GM18951 (cell line): ENCODE measurements around the gene ZNF37A.
"Not testable (repeated sequence)": the region's sequence is repeated elsewhere in the genome, so short reads cannot be mapped to it uniquely, and the experiment has no call there.

Experiments used
- POLR2A ChIP-seq: IDR thresholded peaks from 4 replicates; pipeline ENCODE4 v1.6.1; 2011; ENCODE audit warnings: mild to moderate bottlenecking; ENCODE audit not compliant: insufficient read length, insufficient read depth; ENCODE audit errors: extremely low read depth
- in situ Hi-C: fragments of 300-500 bp; cut with MboI; formaldehyde crosslinking; loops from one replicate; pipeline ENCODE4 v1.12.0; 2022; ENCODE audit warnings: low sequenced_read_pairs, mixed read lengths, inconsistent platforms; ENCODE audit not compliant: unreplicated experiment

Gene ZNF37A

DNA sequence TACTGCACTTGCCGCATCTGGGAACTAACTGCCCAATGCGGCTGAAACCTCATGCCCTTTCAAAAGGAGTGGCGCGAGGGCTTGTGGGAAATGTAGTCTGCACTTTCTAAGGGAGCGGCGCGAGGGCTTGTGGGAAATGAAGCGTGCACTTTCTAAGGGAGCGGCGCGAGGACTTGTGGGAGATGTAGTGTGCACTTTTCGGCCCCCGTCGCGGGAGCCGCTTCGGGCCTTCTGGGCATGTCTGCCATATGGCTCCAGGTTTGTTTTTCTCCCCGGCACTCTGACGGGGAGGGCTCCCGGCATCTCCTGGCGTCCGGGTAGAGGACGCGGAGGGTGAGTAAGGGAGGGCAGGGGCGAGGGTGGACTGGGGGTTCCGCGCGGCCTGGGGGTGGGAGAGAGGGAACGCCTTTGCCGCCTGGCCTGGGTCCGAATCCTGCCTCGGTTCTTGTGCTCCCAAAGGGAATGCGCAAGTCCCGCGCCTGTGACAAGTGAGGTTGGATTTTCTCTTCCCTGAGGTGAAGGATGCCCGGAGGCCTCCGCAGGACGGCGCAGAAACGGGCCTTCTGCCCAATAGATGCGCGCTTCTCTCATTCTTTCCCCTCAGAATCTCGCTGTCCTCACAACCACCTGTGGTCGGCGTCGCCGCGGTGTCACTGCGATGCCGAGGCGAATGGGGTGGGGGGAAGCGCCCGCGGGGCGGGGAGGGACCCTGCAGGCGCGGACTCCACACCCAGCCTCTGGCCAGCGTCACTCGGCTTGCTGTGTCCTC is at the start of gene ZNF37A:
ZNF37A (plus strand) TSS at position 180 of the 769 bp plus-strand sequence. CDS start 2,281 bp downstream, outside the sequence.
- in situ Hi-C loops, result no loop called here
- TF ChIP-seq POLR2A, result peak; percentile 67

DNA sequence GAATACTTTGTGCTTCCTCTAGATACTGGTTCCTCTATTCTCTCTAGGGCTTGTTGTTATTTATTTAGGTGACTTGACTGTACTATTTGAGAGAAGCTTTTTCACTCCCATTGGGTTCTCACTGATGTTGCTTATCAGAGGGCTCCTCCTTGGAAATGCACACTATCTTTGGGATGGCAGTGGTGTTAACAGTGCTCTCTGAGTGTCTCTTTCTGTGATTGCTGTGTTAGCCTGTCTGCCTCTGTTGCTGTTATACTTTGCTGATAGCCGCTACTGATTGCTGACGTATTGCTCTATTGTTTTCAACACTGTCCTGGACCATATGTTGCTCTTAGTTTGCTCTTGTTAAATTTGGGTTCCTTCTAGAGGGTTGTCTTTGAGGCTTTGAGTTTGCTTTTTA is 49.0 kb upstream of the ZNF37A start:
- in situ Hi-C loops, result no loop called here
- TF ChIP-seq POLR2A, result no peak

DNA sequence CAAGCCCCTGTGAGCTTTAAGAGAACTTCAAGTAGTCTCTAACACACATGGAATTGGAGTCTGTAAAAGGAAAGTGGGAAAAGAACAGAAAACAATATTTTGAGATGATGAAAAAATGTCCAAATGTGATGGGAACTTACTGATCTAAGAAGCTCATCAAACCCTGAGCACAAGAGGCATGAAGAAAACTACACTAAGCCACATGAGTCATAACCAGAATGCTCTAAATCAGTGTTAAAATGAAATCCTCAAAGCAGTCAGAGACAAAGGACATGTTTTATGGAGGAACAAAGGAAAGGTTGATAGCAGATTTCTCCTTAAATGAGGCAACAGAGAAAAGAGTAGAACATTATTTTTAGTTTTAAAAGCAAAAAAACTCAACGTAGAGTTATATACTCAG is 46.5 kb upstream of the ZNF37A start:
- no peak for TF ChIP-seq POLR2A
- in situ Hi-C loops, result no loop called here

DNA sequence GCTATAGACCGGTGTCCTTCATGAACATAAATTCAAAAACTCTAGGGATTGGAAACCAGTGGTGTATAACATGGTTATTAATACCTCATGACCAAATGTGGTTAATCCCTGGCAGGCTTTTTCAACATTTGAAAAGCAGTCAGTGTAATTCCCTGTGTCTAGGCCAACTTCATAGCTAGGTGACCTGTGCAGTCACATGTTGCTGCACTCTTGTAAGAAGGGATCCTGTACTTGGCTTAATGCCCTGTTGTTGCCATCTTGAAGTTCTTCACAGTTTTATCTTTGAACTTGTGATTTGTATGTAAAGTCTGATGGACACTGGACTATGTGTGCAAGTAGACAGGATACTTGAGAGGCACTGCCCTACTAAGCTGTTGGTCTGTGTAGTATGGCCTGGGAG is 43.9 kb upstream of the ZNF37A start:
- in situ Hi-C loops, result no loop called here

DNA sequence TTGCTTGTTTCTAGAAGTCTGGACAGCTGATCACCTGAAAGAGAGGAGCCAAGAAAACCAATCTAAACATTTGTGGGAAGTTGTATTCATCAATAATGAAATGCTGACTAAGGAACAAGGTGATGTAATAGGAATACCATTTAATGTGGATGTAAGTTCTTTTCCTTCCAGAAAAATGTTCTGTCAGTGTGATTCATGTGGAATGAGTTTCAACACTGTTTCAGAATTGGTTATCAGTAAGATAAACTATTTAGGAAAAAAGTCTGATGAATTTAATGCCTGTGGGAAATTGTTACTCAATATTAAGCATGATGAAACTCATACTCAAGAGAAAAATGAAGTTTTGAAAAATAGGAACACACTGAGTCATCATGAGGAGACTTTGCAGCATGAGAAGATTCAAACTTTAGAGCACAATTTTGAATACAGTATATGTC is 39.8 kb upstream of the ZNF37A start:
- no peak for TF ChIP-seq POLR2A
- in situ Hi-C loops, result no loop called here

More for the DNA sequence above, 43.9 kb upstream of the ZNF37A start:
- TF ChIP-seq POLR2A, result no peak

DNA sequence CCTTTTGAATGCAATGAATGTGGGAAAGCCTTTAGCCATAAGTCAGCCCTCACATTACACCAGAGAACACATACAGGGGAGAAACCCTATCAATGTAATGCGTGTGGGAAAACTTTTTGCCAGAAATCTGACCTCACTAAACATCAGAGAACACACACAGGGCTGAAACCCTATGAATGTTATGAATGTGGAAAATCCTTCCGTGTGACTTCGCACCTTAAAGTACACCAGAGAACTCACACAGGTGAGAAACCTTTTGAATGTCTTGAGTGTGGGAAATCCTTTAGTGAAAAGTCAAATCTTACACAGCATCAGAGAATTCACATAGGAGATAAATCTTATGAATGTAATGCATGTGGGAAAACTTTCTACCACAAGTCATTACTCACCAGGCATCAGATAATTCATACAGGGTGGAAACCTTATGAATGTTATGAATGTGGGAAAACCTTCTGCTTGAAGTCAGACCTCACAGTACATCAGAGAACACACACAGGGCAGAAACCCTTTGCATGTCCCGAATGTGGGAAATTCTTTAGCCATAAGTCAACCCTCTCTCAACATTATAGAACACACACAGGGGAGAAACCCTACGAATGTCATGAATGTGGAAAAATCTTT is 38.8 kb upstream of the ZNF37A start:
- in situ Hi-C loops, result not testable (repeated sequence)

DNA sequence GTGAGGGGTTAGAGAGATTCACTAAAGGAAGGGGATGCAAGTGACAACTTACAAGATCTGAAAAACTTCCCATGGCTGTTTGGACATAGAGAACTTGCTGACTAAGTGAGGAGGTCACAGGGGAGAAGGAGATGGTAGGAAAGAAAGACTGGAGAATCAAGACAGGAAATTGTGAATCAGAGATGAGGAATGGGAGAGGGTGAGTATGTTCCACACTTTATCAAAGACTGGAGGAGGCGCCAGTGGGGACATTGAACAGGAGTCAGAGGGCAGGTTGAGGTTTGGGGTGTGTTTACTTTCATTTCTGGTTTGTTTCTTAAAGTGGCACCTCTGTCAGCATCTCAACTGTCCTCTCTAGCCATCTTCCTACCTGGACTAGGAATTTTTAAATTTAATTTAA is 24.5 kb upstream of the ZNF37A start:
- in situ Hi-C loops, result not testable (repeated sequence)

DNA sequence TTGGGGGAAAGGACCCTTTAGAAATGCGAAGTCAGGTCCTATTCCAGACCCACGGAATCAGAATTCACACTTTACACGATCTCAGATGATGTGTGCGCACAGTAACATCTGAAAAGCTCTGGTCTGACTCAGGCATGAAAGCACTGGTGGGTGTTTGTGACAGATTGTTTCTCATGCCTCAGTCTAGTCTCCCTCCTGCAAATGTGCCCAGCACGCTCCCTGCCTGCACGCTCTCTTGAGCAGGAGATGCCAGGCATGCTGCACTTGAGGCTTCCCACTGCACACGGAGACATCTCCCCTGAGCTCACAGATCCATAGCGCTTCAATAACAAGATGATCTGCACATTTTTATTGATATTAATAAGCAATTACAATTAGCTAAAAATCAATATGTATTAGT is 23.6 kb upstream of the ZNF37A start:
- no peak for TF ChIP-seq POLR2A

DNA sequence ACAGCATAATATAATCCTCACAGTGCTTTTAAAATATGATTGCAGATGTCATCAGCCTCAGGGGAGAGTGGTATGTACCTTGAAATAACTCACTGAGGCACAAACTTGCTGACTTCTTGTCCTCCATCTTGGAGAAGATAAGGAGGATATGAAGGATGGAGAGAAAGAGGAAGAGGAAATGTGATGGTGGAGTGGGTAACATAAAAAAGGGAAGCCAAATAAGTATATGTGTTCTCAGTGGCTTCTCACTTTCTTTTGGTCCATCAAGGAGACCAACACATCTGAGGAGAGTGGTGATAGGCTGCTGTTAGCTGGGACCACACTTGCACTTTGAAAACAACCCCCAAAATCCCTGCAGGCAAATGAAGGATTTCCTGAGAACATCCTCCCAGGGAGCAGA is 21.6 kb upstream of the ZNF37A start:
- no peak for TF ChIP-seq POLR2A
- in situ Hi-C loops, result no loop called here

More for the DNA sequence above, 23.6 kb upstream of the ZNF37A start:
- in situ Hi-C loops, result no loop called here

DNA sequence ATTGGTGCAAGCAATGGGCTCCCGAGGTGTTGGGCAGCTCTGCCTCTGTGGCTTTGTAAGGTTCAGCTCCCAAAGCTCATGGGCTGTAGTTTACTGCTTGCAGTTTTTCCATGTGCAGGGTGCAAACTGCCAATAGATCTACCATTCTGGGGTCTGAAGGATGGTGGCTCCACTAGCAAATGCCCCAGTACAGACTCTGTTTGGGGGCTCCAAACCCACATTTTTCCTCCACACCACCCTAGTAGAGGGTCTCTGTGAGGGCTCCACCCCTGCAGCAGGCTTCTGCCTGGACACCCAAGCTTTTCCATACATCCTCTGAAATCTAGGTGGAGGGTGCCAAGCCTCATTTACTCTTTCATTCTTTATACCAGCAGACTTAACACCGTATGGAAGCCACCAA is 17.4 kb upstream of the ZNF37A start:
- in situ Hi-C loops, result no loop called here

DNA sequence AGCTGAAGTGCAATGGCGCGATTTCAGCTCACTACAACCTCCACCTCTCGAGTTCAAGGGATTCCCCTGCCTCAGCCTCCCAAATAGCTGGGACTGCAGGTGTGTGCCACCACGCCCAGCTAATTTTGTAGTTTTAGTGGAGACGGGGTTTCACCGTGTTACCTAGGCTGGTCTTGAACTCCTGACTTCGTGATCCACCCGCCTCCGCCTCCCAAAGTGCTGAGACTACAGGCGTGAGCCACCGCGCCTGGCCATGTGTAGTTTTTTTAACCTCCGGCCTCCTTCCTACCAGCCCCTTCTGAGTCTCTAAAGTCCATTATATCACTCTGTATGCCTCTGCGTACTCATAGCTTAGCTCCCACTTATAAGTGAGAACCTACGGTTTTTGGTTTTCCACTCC is 819 bp upstream of the ZNF37A start:
- in situ Hi-C loops, result not testable (repeated sequence)

More for the DNA sequence above, 17.4 kb upstream of the ZNF37A start:
- no peak for TF ChIP-seq POLR2A

DNA sequence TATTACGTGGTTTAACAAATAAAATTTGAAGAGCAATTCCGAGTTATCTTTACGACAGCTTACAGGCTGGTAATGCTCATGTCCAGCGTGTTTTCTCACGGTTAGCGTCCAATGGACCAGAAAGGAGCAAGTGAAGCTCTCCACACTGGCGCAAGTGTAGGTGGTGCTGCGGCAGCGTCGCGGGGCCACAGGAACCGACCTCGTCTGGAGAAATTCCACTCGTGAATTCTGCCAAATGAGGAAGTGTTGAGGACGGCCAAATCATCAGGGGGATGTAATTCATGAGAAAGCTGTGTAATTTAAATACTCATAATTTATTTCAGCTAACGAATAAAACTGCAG is 350 bp upstream of the ZNF37A start:
- in situ Hi-C loops, result no loop called here
- no peak for TF ChIP-seq POLR2A

DNA sequence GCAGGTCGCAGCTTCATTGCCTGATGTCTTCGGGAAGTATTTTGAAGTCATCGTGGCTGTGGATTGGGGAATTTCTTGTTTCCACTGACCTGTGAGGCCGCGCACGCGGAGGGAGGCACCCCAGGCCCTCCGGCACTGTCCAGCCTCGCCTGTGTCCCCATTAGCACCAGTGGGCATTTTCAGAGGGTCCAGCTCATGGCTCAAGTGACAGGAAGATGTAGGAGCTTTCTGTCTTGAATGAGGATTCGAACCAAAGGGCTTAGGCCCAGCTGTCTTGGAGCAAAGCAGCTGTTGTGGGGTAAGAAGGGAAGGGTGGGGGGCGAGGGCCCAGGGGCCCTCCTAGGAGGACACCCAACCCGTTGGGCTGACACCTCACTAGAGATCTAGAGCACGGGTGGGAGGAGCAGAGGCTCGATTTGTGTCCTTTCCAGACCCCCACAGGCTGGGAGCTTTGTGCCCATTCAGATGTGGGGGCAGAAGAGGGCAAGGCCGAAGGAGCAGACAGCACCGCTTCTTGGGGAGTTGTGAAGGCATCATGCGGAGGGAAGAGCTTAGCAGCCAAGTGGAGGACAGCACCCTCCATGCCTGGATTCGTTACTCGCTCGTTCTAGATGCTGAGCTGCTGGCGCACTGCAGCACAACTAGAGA is 914 bp downstream of the ZNF37A start:
- TF ChIP-seq POLR2A, result no peak
- in situ Hi-C loops, result no loop called here

DNA sequence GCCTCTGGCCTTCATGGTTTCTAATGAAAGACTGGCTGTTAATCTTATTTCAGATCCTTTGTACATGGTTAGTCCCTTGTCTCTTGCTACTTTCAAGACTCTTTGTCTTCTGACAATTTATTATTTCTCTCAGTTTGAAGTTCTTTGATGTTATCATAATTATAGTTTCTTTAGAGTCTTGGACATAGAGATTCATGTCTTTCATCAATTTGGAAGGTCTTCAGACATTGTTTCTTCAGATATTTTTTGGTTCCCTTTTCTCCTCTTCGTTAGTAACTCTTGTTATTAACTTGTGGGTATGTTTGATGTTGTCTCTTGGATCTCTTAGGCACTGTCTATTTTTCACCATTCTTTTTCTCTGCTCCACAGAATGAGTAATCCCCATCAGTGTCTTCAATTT is 8.7 kb downstream of the ZNF37A start:
- TF ChIP-seq POLR2A, result no peak
- in situ Hi-C loops, result no loop called here
